CD4-positive, alpha-beta T cell treated with Interleukin-4 for 4 hours (primary cell): ENCODE measurements around the gene MATR3.
"Not testable (repeated sequence)": the region's sequence is repeated elsewhere in the genome, so short reads cannot be mapped to it uniquely, and the experiment has no call there.

Experiments used
- DNase-seq: peaks from one replicate; pipeline ENCODE4 v3.0.0-alpha.2; 2020

MATR3 gene

GRCh38 chr5:139293507-139294373, at the start of gene MATR3:
TSS of gene MATR3 (plus strand) at chr5:139293740. CDS start at chr5:139307416, 13,676 bp downstream.
- peak; percentile 93 for DNase-seq

- no peak for DNase-seq
Measured at GRCh38 chr5:139245637-139246339, 47.8 kb upstream of the MATR3 start.

GRCh38 chr5:139246394-139246793, 47.1 kb upstream of the MATR3 start:
- peak; percentile 8 for DNase-seq

- no peak for DNase-seq
Measured at GRCh38 chr5:139248826-139249453, 44.6 kb upstream of the MATR3 start.

- peak; percentile 53 for DNase-seq
Measured at GRCh38 chr5:139251281-139251687, 42.3 kb upstream of the MATR3 start.

- no peak for DNase-seq
Measured at GRCh38 chr5:139251695-139252288, 41.7 kb upstream of the MATR3 start.

GRCh38 chr5:139253115-139253514, 40.4 kb upstream of the MATR3 start:
- no peak for DNase-seq

- no peak for DNase-seq
Measured at GRCh38 chr5:139256820-139257219, 36.7 kb upstream of the MATR3 start.

- DNase-seq: no peak
Measured at GRCh38 chr5:139262059-139262741, 31.3 kb upstream of the MATR3 start.

- peak; percentile 40 for DNase-seq
Measured at GRCh38 chr5:139262742-139263445, 30.6 kb upstream of the MATR3 start.

- no peak for DNase-seq
Measured at GRCh38 chr5:139263536-139263935, 30.0 kb upstream of the MATR3 start.

GRCh38 chr5:139263946-139264345, 29.6 kb upstream of the MATR3 start:
- DNase-seq: no peak

GRCh38 chr5:139265001-139265400, 28.5 kb upstream of the MATR3 start:
- no peak for DNase-seq

GRCh38 chr5:139266236-139266635, 27.3 kb upstream of the MATR3 start:
- no peak for DNase-seq

GRCh38 chr5:139267481-139267880, 26.1 kb upstream of the MATR3 start:
- DNase-seq: no peak

GRCh38 chr5:139268364-139269202, 25.0 kb upstream of the MATR3 start:
- DNase-seq: no peak

- DNase-seq: not testable (repeated sequence)
Measured at GRCh38 chr5:139270718-139271117, 22.8 kb upstream of the MATR3 start.

GRCh38 chr5:139271201-139272027, 22.1 kb upstream of the MATR3 start:
- no peak for DNase-seq

GRCh38 chr5:139272471-139273321, 20.8 kb upstream of the MATR3 start:
- peak; percentile 34 for DNase-seq
